IPS-15b (cell line): ENCODE results near the gene METAP2.
"Not testable (repeated sequence)": the region's sequence is repeated elsewhere in the genome, so short reads cannot be mapped to it uniquely, and the experiment has no call there.

Source experiments
- H3K27me3 ChIP-seq: one replicate; pipeline ENCODE4 v1.6.1; 2013; ENCODE audit warnings: low read length; ENCODE audit not compliant: control insufficient read depth, insufficient read depth
- H3K36me3 ChIP-seq: one replicate; pipeline ENCODE4 v1.6.1; 2013; ENCODE audit warnings: low read length; ENCODE audit not compliant: control insufficient read depth, insufficient read depth
- H3K4me1 ChIP-seq: one replicate; pipeline ENCODE4 v1.6.1; 2013; ENCODE audit warnings: mild to moderate bottlenecking, low read length; ENCODE audit not compliant: control insufficient read depth, insufficient read depth
- H3K4me3 ChIP-seq: one replicate; pipeline ENCODE4 v1.5.1; 2013; ENCODE audit warnings: low read depth, low read length
- H3K9ac ChIP-seq: one replicate; pipeline ENCODE4 v1.6.1; 2013; ENCODE audit warnings: low read depth, mild to moderate bottlenecking, low read length
- H3K9me3 ChIP-seq: one replicate; pipeline ENCODE4 v1.6.1; 2013; ENCODE audit warnings: mild to moderate bottlenecking, low read length; ENCODE audit not compliant: control insufficient read depth, insufficient read depth

The METAP2 gene

GRCh38 chr12:95473884-95474659, at the start of gene METAP2:
Gene METAP2 (plus strand): TSS chr12:95474152. CDS start chr12:95474180, 28 bp downstream.
- Histone ChIP-seq H3K9ac (peak within 1 kb of the TSS; percentile 96), H3K4me1 (no peaks in the 10 kb centered on the region)

DNA sequence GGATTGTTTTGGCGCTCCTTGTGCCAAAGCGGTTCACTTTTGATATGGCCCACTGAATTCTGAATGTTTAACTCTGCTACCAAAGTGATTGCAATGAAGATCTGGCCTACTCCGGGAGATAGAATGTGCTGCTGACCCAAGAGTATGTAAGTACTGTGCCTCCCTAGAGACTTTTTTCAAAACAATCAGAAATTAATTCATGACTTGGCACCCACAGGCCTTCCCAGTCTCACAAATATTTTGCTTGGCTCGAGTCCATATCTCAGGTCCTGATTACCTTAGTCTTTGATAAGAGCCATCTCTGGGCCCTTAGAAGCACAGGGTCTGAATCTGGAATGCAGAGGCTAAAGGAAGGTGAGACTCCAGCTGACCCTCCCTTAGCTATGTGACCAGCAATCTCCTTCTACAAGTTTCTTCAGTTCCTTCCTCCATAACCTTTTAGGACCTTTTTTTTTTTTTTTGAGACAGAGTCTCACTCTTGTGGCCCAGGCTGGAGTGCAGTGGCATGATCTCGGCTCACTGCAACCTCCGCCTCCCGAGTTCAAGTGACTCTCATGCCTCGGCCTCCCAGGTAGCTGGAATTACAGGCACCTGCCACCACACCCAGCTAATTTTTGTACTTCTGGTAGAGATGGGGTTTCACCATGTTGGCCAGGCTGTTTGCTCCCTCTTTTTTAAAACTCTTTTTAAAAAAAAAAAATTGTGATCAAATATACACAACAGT, 49.5 kb upstream of the METAP2 start:
- H3K9ac ChIP-seq, result no peak overlapping the region
- no peaks in the 10 kb centered on the region for H3K36me3 ChIP-seq
- no peaks in the 10 kb centered on the region for H3K27me3 ChIP-seq
- no peaks in the 10 kb centered on the region for H3K9me3 ChIP-seq
- H3K4me1 ChIP-seq, result peaks cover 3% of the 10 kb centered on the region
- no peak overlapping the region for H3K4me3 ChIP-seq

More at GRCh38 chr12:95473884-95474659, at the start of gene METAP2:
- Histone ChIP-seq H3K27me3 (no peaks in the 10 kb centered on the region), H3K36me3 (peaks cover 3% of the 10 kb centered on the region), H3K4me3 (peak within 1 kb of the TSS; percentile 97), H3K9me3 (no peaks in the 10 kb centered on the region)

DNA sequence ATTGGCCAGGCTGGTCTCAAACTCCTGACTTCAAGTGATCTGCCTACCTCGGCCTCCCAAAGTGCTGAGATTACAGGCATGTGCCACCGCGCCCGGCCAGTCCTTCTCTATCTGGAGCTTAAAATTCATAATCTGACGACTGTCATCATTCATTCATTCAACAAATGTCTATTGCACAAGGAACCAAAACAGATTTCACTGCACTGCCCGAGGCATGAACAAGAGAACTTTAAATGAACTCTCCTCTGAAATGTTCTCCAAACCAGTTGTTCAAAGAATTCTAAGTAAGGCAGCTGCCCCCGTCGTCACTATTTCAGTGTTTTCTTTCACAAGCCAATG, 44.8 kb upstream of the METAP2 start:
- no peaks in the 10 kb centered on the region for H3K9me3 ChIP-seq
- no peak overlapping the region for H3K9ac ChIP-seq
- no peaks in the 10 kb centered on the region for H3K36me3 ChIP-seq
- no peaks in the 10 kb centered on the region for H3K27me3 ChIP-seq
- no peak overlapping the region for H3K4me3 ChIP-seq
- H3K4me1 ChIP-seq, result peaks cover 3% of the 10 kb centered on the region

GRCh38 chr12:95431120-95431519, 42.8 kb upstream of the METAP2 start:
- Histone ChIP-seq H3K36me3 (no peaks in the 10 kb centered on the region), H3K27me3 (no peaks in the 10 kb centered on the region)

DNA sequence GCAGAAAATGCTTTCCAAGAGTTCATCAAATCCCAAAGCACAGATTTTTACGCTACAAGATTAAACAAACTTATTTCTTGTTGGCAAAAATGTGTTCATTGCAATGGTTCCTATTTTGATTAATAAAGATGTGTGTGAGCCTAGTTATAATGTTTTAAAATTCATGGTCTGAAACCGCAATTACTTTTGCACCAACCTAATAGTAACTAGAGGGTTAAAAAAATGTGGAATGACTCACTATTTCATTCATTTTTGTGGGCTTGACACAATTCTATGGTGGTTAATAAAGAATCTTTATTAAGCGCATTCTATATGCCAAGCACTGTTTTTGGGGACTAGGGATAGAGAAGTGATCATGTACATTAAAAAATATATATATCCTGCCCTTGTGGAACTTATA, 38.6 kb upstream of the METAP2 start:
- no peaks in the 10 kb centered on the region for H3K9me3 ChIP-seq
- H3K4me3 ChIP-seq, result no peak overlapping the region
- no peak overlapping the region for H3K9ac ChIP-seq
- no peaks in the 10 kb centered on the region for H3K4me1 ChIP-seq
- H3K36me3 ChIP-seq, result no peaks in the 10 kb centered on the region
- no peaks in the 10 kb centered on the region for H3K27me3 ChIP-seq

More at GRCh38 chr12:95431120-95431519, 42.8 kb upstream of the METAP2 start:
- Histone ChIP-seq H3K4me3 (no peak overlapping the region), H3K9me3 (no peaks in the 10 kb centered on the region), H3K4me1 (peaks cover 3% of the 10 kb centered on the region), H3K9ac (no peak overlapping the region)

GRCh38 chr12:95437565-95437964, 36.4 kb upstream of the METAP2 start:
- H3K36me3 ChIP-seq, result no peaks in the 10 kb centered on the region
- H3K4me3 ChIP-seq, result no peak overlapping the region
- H3K9me3 ChIP-seq, result no peaks in the 10 kb centered on the region
- H3K27me3 ChIP-seq, result no peaks in the 10 kb centered on the region
- no peaks in the 10 kb centered on the region for H3K4me1 ChIP-seq
- H3K9ac ChIP-seq, result no peak overlapping the region

DNA sequence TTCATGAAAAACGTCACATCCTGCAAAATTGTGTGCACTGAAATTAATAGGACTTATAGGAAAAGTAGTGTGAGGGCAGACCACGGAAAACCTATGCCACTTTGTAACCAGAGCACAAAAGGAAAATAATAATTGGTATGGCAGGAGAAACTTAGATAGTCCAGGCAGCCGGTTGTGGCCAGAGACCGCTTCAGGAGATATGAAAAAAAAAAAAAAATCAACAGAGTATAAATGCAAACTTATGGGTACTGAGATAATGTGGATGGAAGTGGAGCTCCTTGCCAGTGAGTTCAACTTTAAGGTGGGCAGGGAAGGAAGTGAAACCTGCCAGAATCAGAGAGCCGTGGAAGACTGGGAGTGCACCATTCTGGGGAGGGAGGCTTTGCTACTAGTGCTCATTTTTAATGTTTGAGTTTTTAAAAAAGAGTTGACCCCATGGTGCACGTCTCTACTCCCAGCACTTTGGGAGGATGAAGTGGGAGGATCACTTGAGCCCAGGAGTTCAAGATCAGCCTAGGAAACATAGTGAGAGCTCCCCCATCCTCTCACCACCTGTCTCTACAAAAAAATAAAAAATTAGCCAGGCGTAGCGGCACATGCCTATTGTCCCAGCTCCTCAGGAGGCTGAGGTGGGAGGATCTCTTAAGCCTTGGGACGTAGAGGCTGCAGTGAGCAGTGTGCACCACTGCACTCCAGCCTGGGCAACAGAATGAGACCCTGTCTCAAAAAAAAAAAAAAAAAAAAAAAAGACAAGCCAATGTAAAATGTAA, 34.3 kb upstream of the METAP2 start:
- no peak overlapping the region for H3K9ac ChIP-seq
- H3K27me3 ChIP-seq, result no peaks in the 10 kb centered on the region
- no peak overlapping the region for H3K4me3 ChIP-seq
- no peaks in the 10 kb centered on the region for H3K9me3 ChIP-seq
- H3K36me3 ChIP-seq, result no peaks in the 10 kb centered on the region
- peaks cover 8% of the 10 kb centered on the region for H3K4me1 ChIP-seq

GRCh38 chr12:95440401-95440800, 33.6 kb upstream of the METAP2 start:
- Histone ChIP-seq H3K36me3 (no peaks in the 10 kb centered on the region), H3K4me3 (no peak overlapping the region), H3K9me3 (no peaks in the 10 kb centered on the region), H3K9ac (no peak overlapping the region), H3K4me1 (peaks cover 8% of the 10 kb centered on the region), H3K27me3 (no peaks in the 10 kb centered on the region)

GRCh38 chr12:95443459-95443858, 30.5 kb upstream of the METAP2 start:
- H3K27me3 ChIP-seq, result peaks cover 10% of the 10 kb centered on the region
- H3K4me1 ChIP-seq, result peaks cover 8% of the 10 kb centered on the region
- no peaks in the 10 kb centered on the region for H3K9me3 ChIP-seq
- no peaks in the 10 kb centered on the region for H3K36me3 ChIP-seq
- no peak overlapping the region for H3K4me3 ChIP-seq
- no peak overlapping the region for H3K9ac ChIP-seq

GRCh38 chr12:95445099-95445498, 28.9 kb upstream of the METAP2 start:
- peaks cover 10% of the 10 kb centered on the region for H3K27me3 ChIP-seq
- not testable (repeated sequence) for H3K4me1 ChIP-seq

GRCh38 chr12:95445884-95446505, 28.0 kb upstream of the METAP2 start:
- H3K4me1 ChIP-seq, result peaks cover 8% of the 10 kb centered on the region
- H3K36me3 ChIP-seq, result no peaks in the 10 kb centered on the region
- H3K4me3 ChIP-seq, result peak overlapping the region; percentile 60
- no peaks in the 10 kb centered on the region for H3K9me3 ChIP-seq
- H3K27me3 ChIP-seq, result peaks cover 10% of the 10 kb centered on the region
- H3K9ac ChIP-seq, result no peak overlapping the region

More at GRCh38 chr12:95445099-95445498, 28.9 kb upstream of the METAP2 start:
- not testable (repeated sequence) for H3K9me3 ChIP-seq, H3K9ac ChIP-seq, H3K36me3 ChIP-seq, H3K4me3 ChIP-seq
